MM.1S (cell line): Measurements from ENCODE around the gene COL5A1.

Experiments used
- DNase-seq: peaks from one replicate; pipeline ENCODE4 v3.0.0-alpha.2; 2015
- H2AFZ ChIP-seq: fragments of 300-600 bp; sonication (generic); 2 replicates; pipeline ENCODE4 v1.6.0; 2016; ENCODE audit warnings: antibody characterized with exemption, low read length
- H3F3A ChIP-seq: fragments of 300-600 bp; sonication (generic); 2 replicates; pipeline ENCODE4 v1.6.1; 2016; ENCODE audit warnings: mild to moderate bottlenecking, antibody characterized with exemption, low read length, moderate library complexity, mixed read lengths; ENCODE audit not compliant: insufficient read depth
- H3K27ac ChIP-seq: fragments of 300-600 bp; sonication (generic); 2 replicates; pipeline ENCODE4 v1.5.1; 2016; ENCODE audit warnings: mild to moderate bottlenecking, low read length
- H3K27me3 ChIP-seq: fragments of 300-600 bp; sonication (generic); replicated peaks from 2 replicates; pipeline ENCODE4 v1.6.0; 2016; ENCODE audit warnings: low read length; ENCODE audit not compliant: insufficient read depth
- H3K36me3 ChIP-seq: fragments of 300-600 bp; sonication (generic); replicated peaks from 2 replicates; pipeline ENCODE4 v1.6.1; 2016; ENCODE audit warnings: mild to moderate bottlenecking, low read length, mixed read lengths; ENCODE audit not compliant: insufficient read depth
- H3K4me1 ChIP-seq: fragments of 300-600 bp; sonication (generic); 2 replicates; pipeline ENCODE4 v1.6.1; 2016; ENCODE audit warnings: low read length, mixed read lengths
- H3K4me2 ChIP-seq: fragments of 300-600 bp; sonication (generic); 2 replicates; pipeline ENCODE4 v1.6.0; 2016; ENCODE audit warnings: low read depth, low read length
- H3K4me3 ChIP-seq: fragments of 300-600 bp; sonication (generic); 2 replicates; pipeline ENCODE4 v1.5.1; 2016; ENCODE audit warnings: low read length, mixed read lengths
- H3K79me2 ChIP-seq: fragments of 300-600 bp; sonication (generic); 2 replicates; pipeline ENCODE4 v1.6.1; 2016; ENCODE audit warnings: mixed run types, low read length, mixed read lengths
- H3K9ac ChIP-seq: fragments of 300-600 bp; sonication (generic); 2 replicates; pipeline ENCODE4 v1.6.1; 2016; ENCODE audit warnings: low read length, mixed read lengths
- H3K9me2 ChIP-seq: fragments of 300-600 bp; sonication (generic); replicated peaks from 2 replicates; pipeline ENCODE4 v1.6.1; 2016; ENCODE audit warnings: mild to moderate bottlenecking, low read length, mixed read lengths; ENCODE audit not compliant: insufficient read depth
- H3K9me3 ChIP-seq: fragments of 300-600 bp; sonication (generic); replicated peaks from 2 replicates; pipeline ENCODE4 v1.6.1; 2016; ENCODE audit warnings: mild to moderate bottlenecking, low read length, mixed read lengths; ENCODE audit not compliant: insufficient read depth
- H4K20me1 ChIP-seq: fragments of 300-600 bp; sonication (generic); 2 replicates; pipeline ENCODE4 v1.6.1; 2016; ENCODE audit warnings: mild to moderate bottlenecking, low read length, moderate library complexity, mixed read lengths; ENCODE audit not compliant: insufficient read depth
- CTCF ChIP-seq: fragments of 300-600 bp; sonication (generic); IDR thresholded peaks from 2 replicates; pipeline ENCODE4 v1.5.1; 2016; ENCODE audit warnings: antibody characterized with exemption, low read length, mixed read lengths
- EZH2 ChIP-seq: fragments of 300-600 bp; sonication (generic); optimal IDR thresholded peaks from 2 replicates; pipeline ENCODE3; 2017; ENCODE audit warnings: low read depth, mild to moderate bottlenecking, antibody characterized with exemption, low read length, mixed read lengths
- EZH2phosphoT487 ChIP-seq: fragments of 300-600 bp; sonication (generic); IDR thresholded peaks from 2 replicates; pipeline ENCODE4 v1.6.1; 2018; ENCODE audit warnings: antibody characterized with exemption, low read length

COL5A1 gene

GRCh38 chr9:134751622-134752021 is 110.0 kb downstream of the COL5A1 start:
- H3K4me1 ChIP-seq, result no peaks in the 10 kb centered on the region
- H3K9me3 ChIP-seq, result no peaks in the 10 kb centered on the region
- no peak overlapping the region for H3K27ac ChIP-seq
- H3K79me2 ChIP-seq, result no peaks in the 10 kb centered on the region
- no peak overlapping the region for H3K4me3 ChIP-seq
- H3K9ac ChIP-seq, result no peak overlapping the region
- no peaks in the 10 kb centered on the region for H3K9me2 ChIP-seq
- TF ChIP-seq CTCF (no peak), EZH2phosphoT487 (no peak), EZH2 (no peak)
- no peaks in the 10 kb centered on the region for H4K20me1 ChIP-seq
- no peaks in the 10 kb centered on the region for H3F3A ChIP-seq
- no peaks in the 10 kb centered on the region for H3K36me3 ChIP-seq
- no peak overlapping the region for H3K4me2 ChIP-seq
- H2AFZ ChIP-seq, result no peak overlapping the region
- peaks cover 81% of the 10 kb centered on the region for H3K27me3 ChIP-seq
- DNase-seq, result no peak

- Histone ChIP-seq H3K36me3 (no peaks in the 10 kb centered on the region), H3K4me2 (no peak overlapping the region), H3K9ac (no peak overlapping the region), H3K27me3 (peaks cover 82% of the 10 kb centered on the region), H3K79me2 (no peaks in the 10 kb centered on the region), H4K20me1 (no peaks in the 10 kb centered on the region), H3K9me3 (no peaks in the 10 kb centered on the region), H3K4me3 (no peak overlapping the region), H3K4me1 (no peaks in the 10 kb centered on the region), H3F3A (no peaks in the 10 kb centered on the region), H2AFZ (no peak overlapping the region), H3K27ac (no peak overlapping the region), H3K9me2 (no peaks in the 10 kb centered on the region)
- DNase-seq, result no peak
- TF ChIP-seq EZH2 (no peak), EZH2phosphoT487 (no peak), CTCF (no peak)
Measured at GRCh38 chr9:134752471-134753168, 111.0 kb downstream of the COL5A1 start.

- H2AFZ ChIP-seq, result no peak overlapping the region
- H3K4me1 ChIP-seq, result no peaks in the 10 kb centered on the region
- H3K27me3 ChIP-seq, result peaks cover 84% of the 10 kb centered on the region
- H3K27ac ChIP-seq, result no peak overlapping the region
- H3K36me3 ChIP-seq, result no peaks in the 10 kb centered on the region
- no peaks in the 10 kb centered on the region for H4K20me1 ChIP-seq
- no peaks in the 10 kb centered on the region for H3K9me2 ChIP-seq
- no peak overlapping the region for H3K9ac ChIP-seq
- H3F3A ChIP-seq, result no peaks in the 10 kb centered on the region
- no peak for TF ChIP-seq EZH2
- no peak for TF ChIP-seq EZH2phosphoT487
- TF ChIP-seq CTCF, result no peak
- no peak overlapping the region for H3K4me3 ChIP-seq
- no peak for DNase-seq
- no peak overlapping the region for H3K4me2 ChIP-seq
- H3K9me3 ChIP-seq, result no peaks in the 10 kb centered on the region
- H3K79me2 ChIP-seq, result no peaks in the 10 kb centered on the region
Measured at GRCh38 chr9:134753191-134753590, 111.6 kb downstream of the COL5A1 start.
